Keratinocyte (primary cell): ENCODE data around the gene NELL1. TPM values are rescaled to one million over a fixed set of nuclear protein-coding genes. Genes with fewer than 3 reads are reported as not detected.

Source experiments
- DNase-seq: peaks from one replicate; pipeline ENCODE4 v3.0.0-alpha.2; 2011; ENCODE audit warnings: low read depth, missing footprints, low spot score
- FAIRE-seq: peaks from 2 replicates; lab custom pipeline; 2011; peaks lifted over from hg19 to GRCh38; lab: Jason Lieb, UNC
- H2AFZ ChIP-seq: 2 replicates; pipeline ENCODE4 v1.6.0; 2012; ENCODE audit warnings: low read length, control low read depth, inconsistent platforms; ENCODE audit not compliant: control insufficient read depth
- H3K27ac ChIP-seq: 2 replicates; pipeline ENCODE4 v1.5.1; 2011; ENCODE audit warnings: low read length; ENCODE audit not compliant: control insufficient read depth, insufficient read depth
- H3K27me3 ChIP-seq: 3 replicates; pipeline ENCODE4 v1.6.0; 2011; ENCODE audit warnings: low read length; ENCODE audit not compliant: control insufficient read depth, insufficient read depth; ENCODE audit errors: extremely low read depth
- H3K36me3 ChIP-seq, 2 experiments: 2 replicates in 1 of 2; 3 replicates in 1 of 2; pipeline ENCODE4 v1.5.1; 2011; ENCODE audit warnings: low read length in 2 of 2, mild to moderate bottlenecking in 1 of 2; ENCODE audit not compliant: control insufficient read depth in 2 of 2, insufficient read depth in 2 of 2; ENCODE audit errors: extremely low read depth in 1 of 2
- H3K4me1 ChIP-seq: 3 replicates; pipeline ENCODE4 v1.5.1; 2011; ENCODE audit warnings: low read length; ENCODE audit not compliant: control insufficient read depth, insufficient read depth; ENCODE audit errors: extremely low read depth
- H3K4me2 ChIP-seq: 3 replicates; pipeline ENCODE4 v1.6.0; 2011; ENCODE audit warnings: low read depth, low read length; ENCODE audit not compliant: control insufficient read depth, insufficient read depth; ENCODE audit errors: extremely low read depth
- H3K4me3 ChIP-seq, 3 experiments: fragments of 200-600 bp in 1 of 3; sonication (generic) in 1 of 3; 2 replicates in 2 of 3; 3 replicates in 1 of 3; pipeline ENCODE4 v1.5.1; 2011 to 2016; ENCODE audit warnings: low read length in 3 of 3, mild to moderate bottlenecking in 3 of 3, control low read depth in 2 of 3, inconsistent platforms in 1 of 3, low read depth in 1 of 3, mixed read lengths in 1 of 3, mixed run types in 1 of 3, moderate library complexity in 1 of 3; ENCODE audit not compliant: control insufficient read depth in 2 of 3, insufficient read depth in 2 of 3; ENCODE audit errors: extremely low read depth in 1 of 3
- H3K79me2 ChIP-seq: 2 replicates; pipeline ENCODE4 v1.6.0; 2012; ENCODE audit warnings: low read length; ENCODE audit not compliant: control insufficient read depth, insufficient read depth
- H3K9ac ChIP-seq: 3 replicates; pipeline ENCODE4 v1.6.0; 2011; ENCODE audit warnings: low read length; ENCODE audit not compliant: control insufficient read depth, insufficient read depth; ENCODE audit errors: extremely low read depth
- H3K9me1 ChIP-seq: 3 replicates; pipeline ENCODE4 v1.6.0; 2011; ENCODE audit warnings: low read length; ENCODE audit not compliant: control insufficient read depth, insufficient read depth; ENCODE audit errors: extremely low read depth
- H3K9me3 ChIP-seq: 2 replicates; pipeline ENCODE4 v1.5.1; 2012; ENCODE audit warnings: low read depth, low read length; ENCODE audit not compliant: control insufficient read depth
- H4K20me1 ChIP-seq: 3 replicates; pipeline ENCODE4 v1.6.0; 2011; ENCODE audit warnings: low read length; ENCODE audit not compliant: control insufficient read depth, insufficient read depth; ENCODE audit errors: extremely low read depth
- CTCF ChIP-seq, 3 experiments: IDR thresholded peaks in 1 of 3; conservative IDR thresholded peaks in 1 of 3; optimal IDR thresholded peaks in 1 of 3; 2 replicates in 2 of 3; 3 replicates in 1 of 3; pipeline versions ENCODE3 to v1.5.1; 2011; ENCODE audit warnings: low read length in 3 of 3, mild to moderate bottlenecking in 3 of 3, moderate library complexity in 2 of 3, control low read depth in 1 of 3, inconsistent platforms in 1 of 3; ENCODE audit not compliant: insufficient read depth in 2 of 3; ENCODE audit errors: extremely low read depth in 1 of 3
- EZH2 ChIP-seq: IDR thresholded peaks from one replicate; pipeline ENCODE4 v1.6.1; 2012; ENCODE audit warnings: inconsistent platforms, mild to moderate bottlenecking, low read length, moderate library complexity
- dilution Hi-C: fragments of 300-500 bp; cut with MboI; formaldehyde crosslinking; loops from one replicate; pipeline ENCODE4 v1.7.0; 2020; ENCODE audit warnings: low sequenced_read_pairs; ENCODE audit not compliant: extremely low pct_ligation_motif_present
- polyA plus RNA-seq, 5 experiments: library from polyadenylated mRNA; depleted of rRNA in 3 of 5; stranded (reverse) in 3 of 5; stranded (forward) in 1 of 5; unstranded in 1 of 5; fragments of >200 nt; gene quantifications; 1 replicate in 1 of 5; 2 replicates in 3 of 5; 3 replicates in 1 of 5; pipeline versions ENCODE4 v1.2.1 to v1.2.3, GENCODE V29; 2011 to 2012; ENCODE audit warnings: missing spikeins in 2 of 5, low read depth in 1 of 5, low replicate concordance in 1 of 5

Gene NELL1
- polyA plus RNA-seq, 1 donor (not counting 4 experiments of a cell fraction or from before 2014, with no cell fraction given): not detected

DNA sequence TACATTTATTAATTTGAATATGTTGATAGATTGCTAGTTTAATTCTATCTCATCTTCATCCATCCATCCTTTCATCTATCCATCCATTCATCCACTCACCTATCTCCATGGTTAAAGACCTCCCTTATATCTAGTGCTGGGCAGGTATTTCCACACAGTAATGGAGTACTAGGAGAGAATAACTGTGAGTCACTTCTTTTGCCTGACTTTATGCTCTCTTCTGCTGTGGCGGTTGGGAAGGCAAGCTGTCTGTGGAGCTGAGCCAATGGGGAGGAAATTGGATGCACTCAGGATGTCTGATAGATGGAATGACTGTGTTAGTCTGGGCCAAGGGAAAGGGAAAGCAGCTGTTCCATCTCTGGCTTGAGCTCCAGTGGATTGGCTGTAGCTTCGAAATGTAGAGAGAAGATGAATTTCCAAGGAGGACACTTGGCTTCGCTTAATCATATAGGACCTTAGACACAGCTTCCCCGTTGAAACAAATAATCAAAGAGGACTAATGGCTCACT lies 60.3 kb downstream of the NELL1 start:
- H3K9ac ChIP-seq: no peak overlapping the region
- H3K27ac ChIP-seq: no peak overlapping the region
- no peaks in the 10 kb centered on the region for H3K27me3 ChIP-seq
- no peak overlapping the region for H2AFZ ChIP-seq
- no peaks in the 10 kb centered on the region for H3K36me3 ChIP-seq
- H4K20me1 ChIP-seq: no peaks in the 10 kb centered on the region
- TF ChIP-seq EZH2 (no peak), CTCF (optimal IDR thresholded peaks at IDR 0.05 in 1 of 3, IDR thresholded peaks at IDR 0.05 in 1 of 3, conservative IDR thresholded peaks at IDR 0.05 in 1 of 3; ENCODE audit: extremely low read depth in 1 of 3, insufficient read depth in 2 of 3, low read length in 3 of 3) (no peak)
- FAIRE-seq (no peak), DNase-seq (no peak)
- H3K9me3 ChIP-seq: peaks cover 2% of the 10 kb centered on the region
- no peaks in the 10 kb centered on the region for H3K9me1 ChIP-seq
- H3K79me2 ChIP-seq: no peaks in the 10 kb centered on the region
- H3K4me1 ChIP-seq: no peaks in the 10 kb centered on the region
- H3K4me3 ChIP-seq: no peak overlapping the region
- no peak overlapping the region for H3K4me2 ChIP-seq
- dilution Hi-C loops: no loop called here

- H3K9me1 ChIP-seq: no peaks in the 10 kb centered on the region
- FAIRE-seq (no peak), DNase-seq (no peak)
- no peaks in the 10 kb centered on the region for H4K20me1 ChIP-seq
- peaks cover 2% of the 10 kb centered on the region for H3K9me3 ChIP-seq
- no peak overlapping the region for H3K4me3 ChIP-seq
- H3K79me2 ChIP-seq: no peaks in the 10 kb centered on the region
- no peaks in the 10 kb centered on the region for H3K36me3 ChIP-seq
- no peak overlapping the region for H3K27ac ChIP-seq
- no peak overlapping the region for H3K9ac ChIP-seq
- H2AFZ ChIP-seq: no peak overlapping the region
- H3K4me2 ChIP-seq: no peak overlapping the region
- dilution Hi-C loops: no loop called here
- H3K27me3 ChIP-seq: no peaks in the 10 kb centered on the region
- H3K4me1 ChIP-seq: no peaks in the 10 kb centered on the region
- no peak for TF ChIP-seq CTCF (optimal IDR thresholded peaks at IDR 0.05 in 1 of 3, IDR thresholded peaks at IDR 0.05 in 1 of 3, conservative IDR thresholded peaks at IDR 0.05 in 1 of 3; ENCODE audit: extremely low read depth in 1 of 3, insufficient read depth in 2 of 3, low read length in 3 of 3)
- no peak for TF ChIP-seq EZH2
Observed at GRCh38 chr11:20731676-20732215, 62.4 kb downstream of the NELL1 start.
